GM18861 (cell line): ENCODE measurements around the gene IBA57.
A peak's percentile ranks its signal among the peaks of the same experiment; 100 is the strongest.
"Not testable (repeated sequence)": the region's sequence is repeated elsewhere in the genome, so short reads cannot be mapped to it uniquely, and the experiment has no call there.

Experiments used
- ATAC-seq: cut with Tn5 transposase; IDR thresholded peaks from one replicate; pipeline ENCODE4 v1.9.1; 2021; ENCODE audit not compliant: unreplicated experiment

The IBA57 gene

DNA sequence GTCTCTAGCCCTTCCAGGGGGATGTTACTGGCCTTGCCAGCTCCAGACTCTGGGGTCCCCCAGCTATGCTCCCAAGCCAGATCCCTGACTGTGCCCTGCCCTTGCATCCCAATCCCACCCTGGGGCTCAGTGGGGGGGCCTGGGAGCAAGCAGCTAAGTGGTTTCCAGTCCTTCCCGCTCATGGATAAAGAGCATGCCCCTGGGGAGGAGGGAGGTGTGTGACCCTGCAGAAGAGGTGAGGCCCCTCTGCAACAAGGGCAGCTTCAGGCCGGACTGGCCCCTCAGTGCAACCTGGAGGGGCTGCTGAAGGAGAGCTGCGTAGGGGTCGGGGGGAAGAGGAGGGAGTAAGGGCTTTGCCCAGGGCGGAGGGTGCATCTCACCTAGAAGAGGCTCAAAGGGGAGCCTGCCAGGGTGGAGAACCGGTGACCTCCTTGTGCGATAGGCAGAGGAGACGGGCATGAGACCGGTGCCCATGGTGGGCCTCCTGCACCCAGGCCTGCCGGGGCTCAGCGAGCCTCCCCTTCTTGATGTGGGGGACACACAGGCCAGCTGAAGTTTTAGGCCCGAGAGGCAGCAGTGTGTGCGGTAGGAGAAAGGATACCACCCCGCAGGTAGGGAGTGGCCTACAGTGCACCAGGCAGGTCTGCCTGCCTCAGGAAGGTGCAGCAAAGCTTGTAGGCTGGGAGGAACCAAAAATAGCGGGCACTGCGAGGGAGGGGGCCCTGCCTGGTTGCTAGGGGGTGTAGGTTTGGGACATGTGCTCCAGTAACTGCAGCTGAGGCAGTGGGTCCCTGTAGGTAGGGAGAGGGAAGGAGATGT is 45.3 kb downstream of the IBA57 start:
- ATAC-seq: no peak

DNA sequence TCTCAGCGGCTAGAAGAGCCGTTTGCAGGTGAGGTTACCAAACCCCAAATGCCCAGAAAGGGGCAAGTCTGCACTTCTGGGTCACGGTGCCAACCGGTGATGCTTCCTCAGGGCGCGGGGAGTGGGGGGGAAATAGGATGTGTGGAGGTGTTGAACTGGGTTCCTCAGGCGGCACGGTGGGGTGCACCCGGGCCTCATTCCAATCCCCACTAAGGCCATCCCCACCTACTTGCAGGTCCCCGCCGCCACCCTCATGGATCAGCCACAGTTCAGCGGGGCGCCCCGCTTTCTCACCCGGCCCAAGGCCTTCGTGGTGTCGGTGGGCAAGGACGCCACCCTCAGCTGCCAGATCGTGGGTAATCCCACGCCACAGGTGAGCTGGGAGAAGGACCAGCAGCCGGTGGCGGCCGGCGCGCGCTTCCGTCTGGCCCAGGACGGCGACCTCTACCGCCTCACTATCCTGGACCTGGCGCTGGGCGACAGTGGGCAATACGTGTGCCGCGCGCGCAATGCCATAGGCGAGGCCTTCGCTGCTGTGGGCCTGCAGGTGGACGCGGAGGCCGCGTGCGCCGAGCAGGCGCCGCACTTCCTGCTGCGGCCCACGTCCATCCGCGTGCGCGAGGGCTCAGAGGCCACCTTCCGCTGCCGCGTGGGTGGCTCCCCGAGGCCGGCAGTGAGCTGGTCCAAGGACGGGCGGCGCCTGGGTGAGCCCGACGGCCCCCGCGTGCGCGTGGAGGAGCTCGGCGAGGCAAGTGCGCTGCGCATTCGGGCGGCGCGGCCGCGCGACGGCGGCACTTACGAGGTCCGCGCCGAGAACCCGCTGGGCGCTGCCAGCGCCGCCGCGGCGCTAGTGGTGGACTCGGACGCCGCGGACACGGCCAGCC is 46.2 kb downstream of the IBA57 start:
- no peak for ATAC-seq

DNA sequence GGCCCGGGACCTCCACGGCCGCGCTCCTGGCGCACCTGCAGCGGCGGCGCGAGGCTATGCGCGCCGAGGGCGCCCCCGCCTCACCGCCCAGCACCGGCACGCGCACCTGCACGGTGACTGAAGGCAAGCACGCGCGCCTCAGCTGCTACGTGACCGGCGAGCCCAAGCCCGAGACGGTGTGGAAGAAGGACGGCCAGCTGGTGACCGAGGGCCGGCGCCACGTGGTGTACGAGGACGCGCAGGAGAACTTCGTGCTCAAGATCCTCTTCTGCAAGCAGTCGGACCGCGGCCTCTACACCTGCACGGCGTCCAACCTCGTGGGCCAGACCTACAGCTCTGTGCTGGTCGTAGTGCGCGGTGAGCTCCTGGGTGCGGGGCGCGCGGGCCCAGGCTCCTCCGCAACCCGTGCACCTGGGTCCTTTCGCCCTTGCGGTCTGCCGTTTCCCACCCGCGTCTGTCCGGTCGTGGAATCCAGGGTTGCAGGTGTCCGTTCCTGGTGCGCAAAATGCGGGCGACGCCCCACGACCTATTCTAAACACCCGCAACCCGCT is 46.9 kb downstream of the IBA57 start:
- ATAC-seq: no peak

DNA sequence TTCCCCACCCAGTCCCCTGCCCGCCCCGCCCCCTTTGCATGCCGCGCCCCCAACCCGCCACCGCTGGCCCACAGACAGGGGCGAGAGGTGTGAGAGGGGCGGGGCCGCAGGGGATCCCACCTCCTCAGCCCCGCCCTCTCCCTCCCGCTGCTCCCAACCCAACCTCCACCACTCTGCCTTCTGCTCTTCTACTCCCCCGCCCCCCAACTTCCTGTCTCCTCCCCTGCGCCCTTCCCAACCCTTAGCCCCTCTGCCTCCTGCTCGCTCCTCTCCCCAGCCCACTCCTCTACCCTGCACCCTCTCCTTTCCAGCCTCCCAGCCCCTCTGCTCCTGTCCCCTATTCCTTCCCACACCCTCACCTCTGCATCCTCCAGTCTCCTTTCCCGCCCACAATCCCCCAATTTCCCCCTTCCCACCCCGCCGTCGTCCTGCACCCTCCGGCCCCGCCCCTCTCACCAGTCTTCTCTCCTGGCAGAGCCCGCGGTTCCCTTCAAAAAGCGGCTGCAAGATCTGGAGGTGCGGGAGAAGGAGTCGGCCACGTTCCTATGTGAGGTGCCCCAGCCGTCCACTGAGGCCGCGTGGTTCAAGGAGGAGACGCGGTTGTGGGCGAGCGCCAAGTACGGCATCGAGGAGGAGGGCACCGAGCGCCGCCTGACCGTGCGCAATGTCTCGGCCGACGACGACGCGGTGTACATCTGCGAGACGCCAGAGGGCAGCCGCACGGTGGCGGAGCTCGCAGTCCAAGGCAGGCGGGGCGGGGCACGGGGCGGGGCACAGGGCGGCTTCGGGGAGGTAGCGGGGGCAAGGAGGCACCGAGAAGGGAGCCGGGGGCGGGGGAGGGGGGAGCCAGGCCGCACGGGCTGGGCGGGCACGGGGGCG is 47.6 kb downstream of the IBA57 start:
- peak; percentile 85 for ATAC-seq

DNA sequence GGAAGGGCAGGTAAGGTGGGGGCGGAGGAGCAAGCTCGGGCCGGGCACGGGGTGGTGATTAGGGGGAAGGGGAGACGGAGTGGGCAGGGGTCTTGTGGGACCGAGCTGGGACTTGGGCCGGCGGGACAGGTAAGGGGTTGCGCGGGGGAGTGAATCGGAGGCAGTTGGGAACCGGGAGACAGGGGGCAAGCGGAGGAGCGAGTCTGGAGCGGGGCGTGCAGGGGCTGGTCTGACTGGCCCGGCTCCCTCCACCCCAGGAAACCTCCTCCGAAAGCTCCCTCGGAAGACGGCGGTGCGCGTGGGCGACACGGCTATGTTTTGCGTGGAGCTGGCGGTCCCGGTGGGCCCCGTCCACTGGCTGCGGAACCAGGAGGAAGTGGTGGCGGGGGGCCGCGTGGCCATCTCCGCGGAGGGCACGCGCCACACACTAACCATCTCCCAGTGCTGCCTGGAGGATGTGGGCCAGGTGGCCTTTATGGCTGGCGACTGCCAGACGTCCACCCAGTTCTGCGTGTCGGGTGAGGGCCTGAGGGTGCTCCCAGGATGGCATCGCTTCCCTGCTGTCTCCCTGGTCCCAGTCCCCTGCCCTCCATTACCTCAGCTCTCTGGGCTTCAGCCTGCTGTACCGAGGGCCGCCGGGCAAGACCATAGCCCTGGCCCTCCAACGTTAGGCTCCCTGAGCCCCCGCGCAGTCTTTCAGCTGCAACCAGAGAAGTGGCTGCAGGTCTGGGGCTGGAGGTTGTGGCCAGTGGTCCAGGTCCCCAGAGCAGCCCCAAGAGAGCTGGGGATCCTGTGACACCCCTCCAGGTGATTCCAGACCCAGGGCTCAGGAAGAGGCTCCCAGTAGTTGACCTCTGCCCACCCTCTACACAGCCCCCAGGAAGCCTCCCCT is 48.6 kb downstream of the IBA57 start:
- ATAC-seq: no peak

DNA sequence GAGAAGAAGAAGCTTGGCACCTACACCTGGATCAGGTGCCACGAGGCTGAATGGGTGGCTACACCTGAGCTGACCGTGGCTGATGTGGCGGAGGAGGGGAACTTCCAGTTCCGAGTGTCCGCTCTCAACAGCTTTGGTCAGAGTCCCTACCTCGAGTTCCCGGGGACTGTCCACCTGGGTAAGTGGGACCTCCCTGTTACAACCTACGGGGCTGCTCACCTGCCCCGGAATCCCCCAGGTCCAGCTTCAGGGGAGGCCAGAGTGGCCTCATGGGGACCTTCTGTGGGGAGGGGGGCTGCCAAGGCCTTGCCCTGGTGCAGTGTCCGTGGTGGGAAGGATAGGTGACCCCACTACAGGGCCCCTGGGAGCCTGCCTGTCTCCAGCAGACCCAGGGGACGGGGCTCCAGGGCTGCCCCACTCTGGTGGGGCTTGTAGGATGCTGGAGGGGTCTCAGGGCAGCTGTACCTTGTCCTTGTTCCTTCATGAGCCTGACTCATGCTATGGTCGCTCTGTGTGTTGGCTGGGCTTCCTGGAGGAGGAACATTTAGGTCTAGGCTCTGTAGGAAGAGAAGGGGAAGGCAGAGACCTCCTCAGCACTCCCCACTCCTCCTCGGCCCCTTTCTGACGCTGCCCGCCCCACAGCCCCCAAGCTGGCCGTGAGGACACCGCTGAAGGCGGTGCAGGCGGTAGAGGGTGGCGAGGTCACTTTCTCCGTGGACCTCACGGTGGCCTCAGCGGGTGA is 49.5 kb downstream of the IBA57 start:
- no peak for ATAC-seq

DNA sequence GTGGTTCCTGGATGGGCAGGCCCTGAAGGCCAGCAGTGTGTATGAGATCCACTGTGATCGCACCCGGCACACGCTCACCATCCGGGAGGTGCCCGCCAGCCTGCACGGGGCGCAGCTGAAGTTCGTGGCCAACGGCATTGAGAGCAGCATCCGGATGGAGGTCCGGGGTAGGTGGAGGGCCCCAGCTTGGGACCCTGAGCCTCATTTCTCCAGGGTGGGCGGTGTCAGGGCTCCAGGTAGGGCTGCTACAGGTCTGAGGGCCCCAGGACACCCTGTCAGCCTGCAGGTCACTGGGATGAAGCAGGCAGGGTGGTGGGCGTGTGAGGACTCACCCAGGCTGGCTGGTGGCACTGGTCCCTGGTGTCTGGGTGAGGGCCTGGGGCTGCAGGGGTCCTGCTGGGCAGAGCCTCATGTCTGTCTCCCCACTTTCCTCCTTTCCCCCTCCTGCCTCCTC is 50.1 kb downstream of the IBA57 start:
- ATAC-seq: no peak

DNA sequence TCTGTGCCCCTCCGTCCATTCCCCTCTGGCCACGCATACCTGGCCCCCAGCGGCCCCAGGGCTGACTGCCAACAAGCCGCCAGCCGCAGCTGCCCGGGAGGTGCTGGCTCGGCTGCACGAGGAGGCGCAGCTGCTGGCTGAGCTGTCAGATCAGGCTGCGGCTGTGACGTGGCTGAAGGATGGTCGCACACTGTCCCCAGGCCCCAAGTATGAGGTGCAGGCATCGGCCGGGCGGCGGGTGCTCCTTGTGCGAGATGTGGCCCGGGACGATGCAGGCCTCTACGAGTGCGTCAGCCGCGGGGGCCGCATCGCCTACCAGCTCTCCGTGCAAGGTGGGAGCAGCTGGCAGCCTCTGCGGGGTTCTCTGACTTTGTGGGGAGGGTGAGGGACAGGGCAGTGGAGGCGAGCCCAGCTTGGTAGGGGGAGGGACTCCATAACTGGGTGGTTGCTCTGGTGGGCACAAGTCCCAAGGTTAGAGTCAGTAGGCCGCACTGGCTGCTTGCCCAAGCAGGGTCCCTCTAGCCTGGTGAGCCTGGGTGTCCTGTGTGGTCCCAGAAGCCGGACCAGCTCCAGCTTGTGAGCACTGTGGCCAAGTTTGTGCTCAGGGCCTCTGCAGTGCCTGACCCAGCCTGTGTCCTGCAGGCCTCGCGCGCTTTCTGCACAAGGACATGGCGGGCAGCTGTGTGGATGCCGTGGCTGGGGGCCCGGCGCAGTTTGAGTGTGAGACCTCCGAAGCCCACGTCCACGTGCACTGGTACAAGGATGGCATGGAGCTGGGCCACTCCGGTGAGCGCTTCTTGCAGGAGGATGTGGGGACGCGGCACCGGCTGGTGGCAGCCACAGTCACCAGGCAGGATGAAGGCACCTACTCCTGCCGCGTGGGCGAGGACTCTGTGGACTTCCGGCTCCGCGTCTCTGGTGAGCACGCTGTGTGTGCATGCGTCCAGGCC is 51.0 kb downstream of the IBA57 start:
- no peak for ATAC-seq

DNA sequence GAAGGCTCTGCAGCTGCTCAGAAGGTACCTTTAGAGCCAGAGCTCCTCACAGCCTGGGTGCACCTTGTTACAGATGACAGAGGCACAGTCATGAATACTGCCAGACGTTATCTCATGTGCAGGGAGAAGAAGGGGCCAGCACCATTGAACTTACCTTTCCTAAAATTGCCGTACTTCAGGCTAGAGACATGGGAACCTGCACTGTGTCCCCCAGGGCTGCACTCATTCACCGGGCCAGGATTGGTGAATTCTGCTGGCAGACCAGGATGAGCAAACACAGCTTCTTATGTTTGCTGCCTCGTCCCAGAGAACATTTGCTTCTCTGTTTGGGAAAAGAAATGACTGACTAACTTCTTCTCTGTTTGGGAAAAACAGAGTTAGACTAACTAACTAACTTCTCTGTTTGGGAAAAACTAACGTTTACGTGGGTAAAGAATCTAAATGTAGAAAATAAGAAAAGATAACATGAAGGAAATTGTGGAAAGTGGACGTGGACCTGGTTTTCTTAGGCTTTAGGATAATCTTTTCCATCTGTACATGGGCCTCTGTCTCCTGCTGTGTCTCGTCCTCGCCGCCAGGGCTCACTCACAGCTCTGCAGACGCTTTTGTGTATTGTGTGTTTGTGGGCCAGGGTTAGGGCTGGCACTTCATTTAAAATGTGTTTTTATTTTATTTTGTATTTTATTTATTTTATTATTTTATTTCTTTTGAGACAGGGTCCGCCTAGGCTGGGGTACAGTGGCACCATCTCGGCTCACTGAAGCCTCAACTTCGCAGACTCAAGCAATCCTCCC is 52.1 kb downstream of the IBA57 start:
- ATAC-seq: no peak

DNA sequence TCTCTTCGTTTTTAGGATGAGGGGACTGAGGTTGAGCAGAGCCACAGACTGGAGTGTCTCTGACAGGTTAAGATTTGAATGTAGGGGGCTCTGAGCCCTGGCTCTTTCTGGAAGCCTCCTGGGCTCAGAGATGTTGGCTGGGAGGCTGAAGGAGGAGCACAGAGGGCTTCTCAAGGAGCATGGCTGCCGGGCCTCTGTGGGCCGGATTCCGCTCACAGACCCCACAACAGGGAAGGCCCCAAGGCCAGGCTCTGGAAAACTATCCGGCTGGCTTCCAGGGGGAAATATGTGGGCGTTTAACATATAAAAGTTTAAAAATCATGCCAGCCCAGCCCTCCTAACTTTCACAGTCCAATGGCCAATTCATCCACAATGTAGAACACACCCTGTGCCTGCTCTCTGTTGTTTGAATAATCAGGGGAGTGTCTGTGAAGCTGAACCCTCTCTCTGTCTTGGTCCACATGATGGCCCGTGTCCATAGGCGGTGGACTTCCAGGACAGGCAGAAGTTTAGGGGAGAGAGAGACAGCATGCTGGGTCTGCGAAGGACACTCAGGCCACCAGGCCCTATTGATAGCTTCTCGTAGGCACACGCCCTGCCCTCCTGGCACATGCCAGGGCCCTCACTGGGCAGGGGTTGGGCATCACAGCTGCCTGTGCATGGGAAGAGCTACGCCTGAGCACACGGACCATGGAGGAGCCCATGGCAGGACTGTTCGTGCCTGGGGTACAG is 53.1 kb downstream of the IBA57 start:
- no peak for ATAC-seq

DNA sequence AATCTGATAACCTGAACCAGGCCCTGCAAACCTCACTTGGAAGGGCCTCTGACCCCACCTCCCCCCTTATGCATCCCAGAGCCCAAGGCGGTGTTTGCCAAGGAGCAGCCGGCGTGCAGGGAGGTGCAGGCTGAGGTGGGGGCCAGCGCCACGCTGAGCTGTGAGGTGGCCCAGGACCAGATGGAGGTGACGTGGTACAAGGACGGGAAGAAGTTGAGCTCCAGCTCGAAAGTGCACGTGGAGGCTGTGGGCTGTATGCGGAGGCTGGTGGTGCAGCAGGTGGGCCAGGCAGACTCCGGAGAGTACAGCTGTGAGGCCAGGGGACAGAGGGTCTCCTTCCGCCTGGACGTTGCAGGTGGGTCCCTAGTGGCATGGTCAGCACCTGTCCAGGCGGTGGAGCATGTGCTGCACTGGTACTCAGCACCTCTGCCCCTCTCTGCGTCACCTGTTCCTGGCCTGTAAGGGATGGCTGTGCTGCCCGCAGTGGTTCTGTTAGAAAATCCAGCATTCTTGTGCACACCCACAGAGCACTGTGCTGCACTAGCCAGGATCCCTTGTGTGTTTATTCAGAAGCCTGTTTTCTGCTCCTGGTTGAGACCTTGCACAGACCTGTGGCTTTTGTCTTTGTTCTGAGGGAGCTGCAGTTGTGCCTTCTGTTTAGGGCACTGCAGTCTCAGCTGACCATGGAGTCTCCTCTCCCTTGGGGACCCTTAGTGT is 53.8 kb downstream of the IBA57 start:
- no peak for ATAC-seq

DNA sequence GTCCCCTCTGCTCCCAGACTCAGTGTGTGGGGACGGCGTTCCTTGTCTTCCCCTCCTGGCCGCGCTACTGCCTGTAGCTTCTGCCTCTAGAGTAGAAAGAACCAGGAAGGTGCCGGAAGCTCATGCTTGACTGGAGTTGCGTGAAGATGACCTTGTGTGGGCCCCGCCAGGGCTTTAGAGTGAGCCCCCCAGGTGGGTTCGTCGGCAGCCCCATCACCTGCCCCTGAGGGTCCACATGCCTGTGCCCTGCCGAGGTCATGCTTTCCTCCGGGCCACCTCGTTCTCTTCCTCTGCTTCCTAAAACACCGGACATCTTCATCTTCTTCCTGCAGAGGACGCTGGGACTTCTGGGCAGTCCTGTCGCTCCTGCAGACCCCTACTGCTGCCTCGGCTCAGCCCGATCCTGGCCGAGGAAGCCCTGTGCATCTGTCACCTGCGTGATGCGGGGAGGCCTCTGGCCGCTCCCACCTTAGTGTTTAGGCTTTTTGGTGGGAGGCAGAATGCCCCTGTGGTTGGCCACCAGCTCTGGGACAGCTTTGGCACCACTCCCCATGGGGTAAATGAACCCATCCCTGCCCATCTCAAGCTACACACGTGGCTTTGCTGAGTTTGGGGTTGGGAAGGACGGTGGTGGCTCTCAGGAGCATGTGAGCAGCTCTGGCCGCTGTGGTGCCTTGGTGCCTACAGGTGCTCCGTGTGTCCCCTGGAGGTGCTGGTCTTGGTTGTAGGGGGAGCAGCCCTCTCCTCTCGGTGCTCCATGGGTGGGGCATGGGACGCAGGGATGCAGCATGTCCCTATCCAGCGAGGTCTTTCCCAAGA is 54.6 kb downstream of the IBA57 start:
- no peak for ATAC-seq

DNA sequence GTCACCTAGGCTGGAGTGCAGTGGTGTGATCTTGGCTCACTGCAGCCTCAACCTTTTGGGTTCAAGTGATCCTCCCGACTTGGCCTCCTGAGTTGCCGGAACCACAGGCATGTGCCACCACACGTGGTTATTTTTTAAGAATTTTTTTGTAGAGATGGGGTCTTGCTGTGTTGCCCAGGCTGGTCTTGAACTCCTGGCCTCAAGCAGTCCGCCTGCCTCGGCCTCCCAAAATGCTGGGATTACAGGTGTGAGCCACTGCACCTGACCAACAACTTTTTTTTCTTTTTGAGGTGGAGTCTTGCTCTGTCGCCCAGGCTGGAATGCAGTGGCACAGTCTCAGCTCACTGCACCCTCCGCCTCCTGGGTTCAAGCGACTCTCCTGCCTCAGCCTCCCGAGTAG is 55.5 kb downstream of the IBA57 start:
- not testable (repeated sequence) for ATAC-seq

DNA sequence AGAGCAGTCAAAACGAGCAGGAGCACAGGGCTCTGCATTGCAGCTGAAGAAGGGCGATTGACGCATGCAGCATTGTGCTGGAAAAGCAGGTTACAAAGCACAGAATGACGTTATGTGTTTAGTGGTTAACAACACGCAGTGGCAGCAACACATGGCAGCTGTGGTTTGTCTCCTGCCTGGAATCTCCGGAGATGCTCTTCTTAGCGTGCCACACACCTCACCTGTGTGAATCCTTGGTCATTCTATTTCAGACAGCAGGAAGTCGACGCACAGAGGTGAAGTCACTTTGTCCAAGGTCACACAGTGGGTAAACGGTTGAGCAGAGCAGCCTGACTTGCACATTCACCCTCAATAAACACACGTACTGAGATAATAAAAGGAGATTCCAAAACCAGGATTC is 56.9 kb downstream of the IBA57 start:
- no peak for ATAC-seq
